ENCODE data around the gene DYRK1A.
A peak's percentile ranks its signal among the peaks of the same experiment; 100 is the strongest.

The DYRK1A gene

DNA sequence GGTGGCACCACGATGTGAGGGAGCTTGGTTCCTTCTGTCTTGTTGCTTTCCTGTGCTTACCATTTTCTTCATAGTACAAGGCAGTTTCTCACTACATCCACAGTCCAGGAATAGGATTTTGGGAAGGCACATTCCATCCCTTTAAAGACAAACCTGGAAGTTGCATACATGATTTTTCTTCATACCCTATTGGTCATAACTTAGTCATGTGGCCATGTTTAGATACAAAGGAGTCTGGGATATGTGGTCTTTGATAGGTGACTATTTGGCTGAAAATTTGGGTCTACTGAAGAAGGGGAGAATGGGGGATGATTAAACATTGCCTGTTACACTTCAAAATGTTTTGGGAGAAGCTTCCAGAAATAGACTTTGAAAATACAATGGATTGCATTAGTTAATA is 7.0 kb downstream of the DYRK1A start:
- Histone ChIP-seq H3K4me1 (ENCODE audit: control insufficient read depth, insufficient read depth, low read length, unreplicated experiment) (peaks cover 51% of the 10 kb centered on the region), H2AFZ (ENCODE audit: low read length, unreplicated experiment) (no peak overlapping the region), H3K36me3 (ENCODE audit: insufficient read depth, low read length) (no peaks in the 10 kb centered on the region), H3K27me3 (ENCODE audit: insufficient read depth, low read length) (no peaks in the 10 kb centered on the region), H3K79me2 (ENCODE audit: control insufficient read depth, insufficient read depth, low read length, unreplicated experiment) (peaks cover 98% of the 10 kb centered on the region), H3K4me3 (ENCODE audit: low read depth, low read length) (peak overlapping the region; percentile 40; the same call in 1 of the 2 replicates), H3K27ac (ENCODE audit: low read depth, low read length) (peak overlapping the region; percentile 67)

DNA sequence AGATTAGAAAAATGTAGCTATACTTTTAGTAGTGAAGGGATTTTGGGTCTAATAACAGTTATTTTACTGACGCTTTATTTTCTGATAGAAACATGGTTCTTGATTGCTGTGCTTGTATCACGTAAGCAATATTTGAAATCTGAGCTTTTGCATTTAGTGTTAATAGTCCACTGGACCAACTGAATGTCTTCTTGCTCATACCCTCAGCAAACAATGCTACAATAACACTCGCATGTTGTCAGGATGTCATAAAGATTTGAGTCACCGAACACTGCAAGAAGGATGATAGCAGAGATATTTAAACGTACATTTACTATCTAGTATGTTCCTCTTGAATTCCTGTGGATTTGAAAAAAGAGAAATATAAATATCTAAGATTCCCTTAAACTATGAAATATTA is 7.5 kb downstream of the DYRK1A start:
- Histone ChIP-seq H3K27me3 (ENCODE audit: insufficient read depth, low read length) (no peaks in the 10 kb centered on the region), H3K27ac (ENCODE audit: low read depth, low read length) (peak overlapping the region; percentile 67), H3K4me3 (ENCODE audit: low read depth, low read length) (no peak overlapping the region), H2AFZ (ENCODE audit: low read length, unreplicated experiment) (no peak overlapping the region), H3K36me3 (ENCODE audit: insufficient read depth, low read length) (no peaks in the 10 kb centered on the region), H3K4me1 (ENCODE audit: control insufficient read depth, insufficient read depth, low read length, unreplicated experiment) (peaks cover 50% of the 10 kb centered on the region), H3K79me2 (ENCODE audit: control insufficient read depth, insufficient read depth, low read length, unreplicated experiment) (peaks cover 98% of the 10 kb centered on the region)

DNA sequence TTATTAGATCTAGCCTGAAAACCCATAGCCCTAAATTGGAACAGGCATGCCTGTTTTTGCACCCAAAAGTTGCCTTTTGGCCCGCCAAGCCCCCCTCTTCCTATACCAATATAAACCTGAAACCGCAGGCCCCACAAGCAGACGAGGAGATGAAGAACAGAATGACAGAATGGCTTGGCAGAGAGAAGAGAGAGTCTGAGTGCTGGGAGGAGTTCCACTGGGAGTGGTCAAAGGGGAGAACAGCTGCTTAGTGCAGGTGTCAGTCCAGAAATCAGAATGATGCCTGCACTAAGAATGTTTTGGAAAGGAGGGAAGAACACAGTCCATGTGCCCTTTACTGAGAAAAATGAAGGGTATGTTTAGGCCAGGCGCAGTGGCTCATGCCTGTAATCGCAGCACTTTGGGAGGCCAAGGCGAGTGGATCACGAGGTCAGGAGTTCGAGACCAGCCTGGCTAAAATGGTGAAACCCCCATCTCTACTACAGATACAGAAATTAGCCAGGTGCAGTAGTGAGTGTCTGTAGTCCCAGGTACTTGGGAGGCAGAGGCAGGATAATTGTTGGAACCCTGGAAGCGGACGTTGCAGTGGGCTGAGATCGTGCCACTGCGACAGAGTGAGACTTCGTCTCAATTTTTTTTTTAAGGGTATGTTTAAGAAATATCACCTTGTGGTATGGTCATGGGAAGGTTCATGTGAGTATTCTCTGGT is 9.4 kb downstream of the DYRK1A start:
- H3K36me3 ChIP-seq (ENCODE audit: insufficient read depth, low read length), result no peaks in the 10 kb centered on the region
- H3K79me2 ChIP-seq (ENCODE audit: control insufficient read depth, insufficient read depth, low read length, unreplicated experiment), result peaks cover 98% of the 10 kb centered on the region
- no peaks in the 10 kb centered on the region for H3K27me3 ChIP-seq (ENCODE audit: insufficient read depth, low read length)
- peaks cover 38% of the 10 kb centered on the region for H3K4me1 ChIP-seq (ENCODE audit: control insufficient read depth, insufficient read depth, low read length, unreplicated experiment)
- no peak overlapping the region for H3K27ac ChIP-seq (ENCODE audit: low read depth, low read length)
- no peak overlapping the region for H2AFZ ChIP-seq (ENCODE audit: low read length, unreplicated experiment)
- H3K4me3 ChIP-seq (ENCODE audit: low read depth, low read length), result no peak overlapping the region

DNA sequence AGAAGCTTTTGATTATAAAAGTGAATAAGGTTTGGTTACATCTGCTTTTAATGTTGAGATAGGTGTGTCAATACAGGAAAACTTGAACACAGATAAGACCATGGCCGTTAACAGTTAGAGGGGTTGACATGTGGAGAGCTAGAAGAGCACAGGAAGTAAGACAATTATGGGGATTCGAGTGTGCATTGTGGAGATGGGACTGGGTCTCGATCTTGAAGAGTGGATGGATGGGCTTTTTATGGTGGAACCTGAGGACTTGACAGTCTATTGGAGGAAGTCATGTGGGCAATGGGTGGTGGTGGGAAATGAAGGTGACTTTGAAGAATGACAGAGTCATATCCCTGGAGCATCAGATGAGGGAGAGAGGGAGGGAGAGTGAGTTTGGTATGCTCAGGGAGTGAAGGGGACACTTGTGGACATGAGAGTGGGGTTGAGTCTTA is 12.1 kb downstream of the DYRK1A start:
- Histone ChIP-seq H3K36me3 (ENCODE audit: insufficient read depth, low read length) (0 out of 2 replicates have a peak, but pooled peaks cover 4% of the 10 kb centered on the region), H3K4me3 (ENCODE audit: low read depth, low read length) (no peak overlapping the region), H3K79me2 (ENCODE audit: control insufficient read depth, insufficient read depth, low read length, unreplicated experiment) (peaks cover 98% of the 10 kb centered on the region), H3K4me1 (ENCODE audit: control insufficient read depth, insufficient read depth, low read length, unreplicated experiment) (peaks cover 20% of the 10 kb centered on the region), H2AFZ (ENCODE audit: low read length, unreplicated experiment) (no peak overlapping the region), H3K27me3 (ENCODE audit: insufficient read depth, low read length) (no peaks in the 10 kb centered on the region), H3K27ac (ENCODE audit: low read depth, low read length) (no peak overlapping the region)

DNA sequence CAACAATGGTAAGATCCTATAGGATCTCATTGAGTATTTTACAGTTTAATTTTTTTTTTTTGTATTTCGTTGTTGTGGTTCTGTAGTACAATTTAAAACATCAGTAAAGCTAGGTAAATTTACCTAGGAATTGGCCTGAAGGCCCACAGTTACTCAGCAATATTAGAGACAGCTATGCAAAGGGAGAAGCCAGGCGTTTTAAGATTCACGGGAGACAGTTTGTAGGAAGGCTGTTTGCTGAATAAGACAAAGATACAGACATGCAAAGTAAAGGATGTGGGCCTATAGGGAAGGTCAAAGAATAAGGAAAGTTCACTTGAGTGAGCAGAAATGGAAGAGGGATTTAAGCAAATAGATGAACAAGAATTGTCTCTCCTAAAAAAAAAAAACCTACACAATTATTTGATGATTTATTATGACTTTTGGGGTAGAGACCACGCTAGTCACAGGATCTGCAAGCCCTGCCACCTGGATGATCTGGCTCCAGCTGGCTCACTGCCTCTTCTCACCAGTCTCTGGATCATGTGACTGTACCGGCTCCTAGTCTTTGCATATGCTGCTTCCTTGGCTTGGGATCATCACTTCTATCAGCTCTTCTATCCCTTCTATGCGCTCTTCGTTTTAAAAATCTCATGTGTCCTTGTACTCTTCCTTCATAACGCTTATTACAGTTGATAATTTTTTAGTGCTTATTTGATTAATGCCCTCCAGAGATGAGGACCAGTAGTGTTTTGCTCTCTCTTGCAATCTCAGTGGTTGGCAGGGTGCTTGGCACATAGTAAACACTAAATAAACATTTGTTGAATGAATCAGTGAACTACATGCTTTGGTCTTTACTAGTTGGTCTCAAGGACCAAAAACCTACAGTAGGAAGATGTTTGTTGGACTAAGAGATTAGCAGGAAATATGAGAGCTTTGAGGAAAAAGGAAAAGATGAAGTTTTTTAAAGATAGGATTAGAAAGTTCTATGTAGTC is 14.1 kb downstream of the DYRK1A start:
- Histone ChIP-seq H3K27ac (ENCODE audit: low read depth, low read length) (no peak overlapping the region), H3K4me1 (ENCODE audit: control insufficient read depth, insufficient read depth, low read length, unreplicated experiment) (peaks cover 5% of the 10 kb centered on the region), H2AFZ (ENCODE audit: low read length, unreplicated experiment) (no peak overlapping the region), H3K4me3 (ENCODE audit: low read depth, low read length) (no peak overlapping the region), H3K79me2 (ENCODE audit: control insufficient read depth, insufficient read depth, low read length, unreplicated experiment) (peaks cover 100% of the 10 kb centered on the region), H3K27me3 (ENCODE audit: insufficient read depth, low read length) (no peaks in the 10 kb centered on the region), H3K36me3 (ENCODE audit: insufficient read depth, low read length) (0 out of 2 replicates have a peak, but pooled peaks cover 4% of the 10 kb centered on the region)

DNA sequence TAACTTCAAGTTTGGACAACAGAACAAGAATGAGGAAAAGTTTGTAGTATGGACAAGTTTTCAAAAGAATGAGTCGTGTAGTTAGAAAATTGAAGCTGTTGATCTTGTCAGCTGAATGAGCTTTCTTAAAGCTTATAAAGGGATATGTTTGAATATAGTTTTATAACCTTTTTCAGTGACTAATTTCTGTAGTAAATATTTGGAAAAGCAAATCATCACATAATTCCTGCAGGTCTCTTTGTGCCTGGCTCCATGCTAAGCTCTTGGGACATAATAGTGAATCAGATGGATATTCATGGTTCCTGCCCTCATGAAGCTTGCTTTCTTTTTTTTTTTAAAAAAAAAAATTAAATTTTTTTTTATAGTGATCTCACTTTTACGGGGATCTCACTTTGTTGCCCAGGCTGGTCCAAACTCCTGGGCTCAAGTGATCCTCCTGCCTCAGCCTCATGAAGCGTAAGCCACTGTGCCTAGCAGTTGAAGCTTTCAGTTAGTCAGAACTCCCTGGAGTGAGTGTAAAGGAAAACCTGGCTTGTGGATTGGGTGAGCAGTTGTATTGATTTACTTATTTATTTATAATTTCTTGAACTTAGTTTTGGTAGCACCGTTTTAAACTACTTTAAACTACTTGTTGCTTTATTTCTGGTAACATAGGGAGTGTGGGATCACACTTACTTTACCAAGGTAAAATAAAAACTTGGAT is 15.5 kb downstream of the DYRK1A start:
- no peak overlapping the region for H2AFZ ChIP-seq (ENCODE audit: low read length, unreplicated experiment)
- H3K27ac ChIP-seq (ENCODE audit: low read depth, low read length), result no peak overlapping the region
- H3K4me1 ChIP-seq (ENCODE audit: control insufficient read depth, insufficient read depth, low read length, unreplicated experiment), result peaks cover 5% of the 10 kb centered on the region
- 0 out of 2 replicates have a peak, but pooled peaks cover 4% of the 10 kb centered on the region for H3K36me3 ChIP-seq (ENCODE audit: insufficient read depth, low read length)
- H3K27me3 ChIP-seq (ENCODE audit: insufficient read depth, low read length), result no peaks in the 10 kb centered on the region
- H3K79me2 ChIP-seq (ENCODE audit: control insufficient read depth, insufficient read depth, low read length, unreplicated experiment), result peaks cover 100% of the 10 kb centered on the region
- H3K4me3 ChIP-seq (ENCODE audit: low read depth, low read length), result no peak overlapping the region

DNA sequence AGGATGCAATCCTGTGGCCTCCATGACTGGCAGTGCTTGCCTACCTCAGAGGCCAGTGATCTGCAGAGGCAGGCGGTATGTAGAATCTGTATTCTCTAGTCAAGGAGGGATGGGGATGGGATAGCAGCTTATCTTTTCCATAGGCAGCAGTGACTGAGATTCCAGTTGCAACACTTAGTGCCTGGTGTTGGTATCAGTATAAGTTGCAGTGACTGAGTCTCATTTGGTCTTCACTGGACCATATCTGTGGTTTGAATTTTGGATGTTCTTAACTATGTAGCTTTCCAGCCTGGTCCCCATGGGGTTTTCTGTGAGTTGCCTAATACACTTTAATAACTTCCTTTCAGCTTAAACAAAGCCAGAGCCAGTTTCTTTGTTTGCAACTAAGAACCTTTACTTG is 16.5 kb downstream of the DYRK1A start:
- H2AFZ ChIP-seq (ENCODE audit: low read length, unreplicated experiment), result no peak overlapping the region
- no peak overlapping the region for H3K27ac ChIP-seq (ENCODE audit: low read depth, low read length)
- no peaks in the 10 kb centered on the region for H3K27me3 ChIP-seq (ENCODE audit: insufficient read depth, low read length)
- no peak overlapping the region for H3K4me3 ChIP-seq (ENCODE audit: low read depth, low read length)
- H3K36me3 ChIP-seq (ENCODE audit: insufficient read depth, low read length), result 0 out of 2 replicates have a peak, but pooled peaks cover 4% of the 10 kb centered on the region
- peaks cover 100% of the 10 kb centered on the region for H3K79me2 ChIP-seq (ENCODE audit: control insufficient read depth, insufficient read depth, low read length, unreplicated experiment)
- H3K4me1 ChIP-seq (ENCODE audit: control insufficient read depth, insufficient read depth, low read length, unreplicated experiment), result peaks cover 5% of the 10 kb centered on the region

DNA sequence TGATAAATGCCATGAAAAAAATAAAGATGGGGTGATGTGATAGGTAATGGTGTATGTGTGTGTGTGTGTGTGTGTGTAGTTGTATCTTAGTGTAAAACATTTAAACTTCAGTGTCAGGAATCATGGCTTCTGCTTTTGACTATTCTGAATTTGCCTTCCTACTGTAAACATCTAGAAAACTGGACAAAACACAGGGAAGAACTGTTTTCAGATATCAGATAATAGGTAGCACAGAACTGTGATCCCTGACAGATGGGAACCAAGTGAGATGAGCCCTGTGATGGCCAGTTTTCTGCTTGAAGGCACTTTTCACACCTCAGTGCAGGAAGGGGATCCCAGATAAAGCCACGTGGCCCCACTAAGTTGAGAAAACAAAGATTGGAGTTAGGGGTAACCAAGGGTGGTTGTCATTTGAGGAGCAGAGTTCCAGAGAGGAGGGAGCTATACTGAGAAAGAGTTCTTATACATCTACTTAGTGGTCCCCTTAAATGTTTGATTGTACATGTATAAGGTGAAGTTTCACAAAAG is 17.3 kb downstream of the DYRK1A start:
- Histone ChIP-seq H2AFZ (ENCODE audit: low read length, unreplicated experiment) (no peak overlapping the region), H3K27ac (ENCODE audit: low read depth, low read length) (no peak overlapping the region), H3K27me3 (ENCODE audit: insufficient read depth, low read length) (no peaks in the 10 kb centered on the region), H3K4me1 (ENCODE audit: control insufficient read depth, insufficient read depth, low read length, unreplicated experiment) (peaks cover 5% of the 10 kb centered on the region), H3K4me3 (ENCODE audit: low read depth, low read length) (no peak overlapping the region), H3K36me3 (ENCODE audit: insufficient read depth, low read length) (0 out of 2 replicates have a peak, but pooled peaks cover 4% of the 10 kb centered on the region), H3K79me2 (ENCODE audit: control insufficient read depth, insufficient read depth, low read length, unreplicated experiment) (peaks cover 97% of the 10 kb centered on the region)

DNA sequence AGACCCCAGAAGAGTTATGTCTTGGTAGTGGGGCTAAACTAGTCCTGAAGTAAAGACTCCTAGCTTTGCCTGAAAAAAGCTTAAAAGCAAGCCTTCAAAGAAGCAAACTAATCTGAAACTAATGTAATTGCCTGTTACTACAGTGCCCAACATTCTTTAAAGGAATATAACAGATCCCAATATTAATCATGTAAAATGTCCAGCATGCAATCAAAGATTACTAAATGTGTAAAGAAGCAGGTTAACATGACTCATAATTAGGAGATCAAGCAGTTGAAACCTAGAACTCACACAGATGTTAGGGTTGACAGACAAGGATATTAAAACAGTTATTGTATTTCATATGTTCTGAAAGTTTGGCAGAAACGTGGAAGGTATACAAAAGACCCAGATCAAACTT is 17.8 kb downstream of the DYRK1A start:
- Histone ChIP-seq H3K4me3 (ENCODE audit: low read depth, low read length) (no peak overlapping the region), H3K36me3 (ENCODE audit: insufficient read depth, low read length) (0 out of 2 replicates have a peak, but pooled peaks cover 4% of the 10 kb centered on the region), H3K4me1 (ENCODE audit: control insufficient read depth, insufficient read depth, low read length, unreplicated experiment) (peaks cover 7% of the 10 kb centered on the region), H3K27me3 (ENCODE audit: insufficient read depth, low read length) (no peaks in the 10 kb centered on the region), H3K79me2 (ENCODE audit: control insufficient read depth, insufficient read depth, low read length, unreplicated experiment) (peaks cover 96% of the 10 kb centered on the region), H3K27ac (ENCODE audit: low read depth, low read length) (no peak overlapping the region), H2AFZ (ENCODE audit: low read length, unreplicated experiment) (no peak overlapping the region)

DNA sequence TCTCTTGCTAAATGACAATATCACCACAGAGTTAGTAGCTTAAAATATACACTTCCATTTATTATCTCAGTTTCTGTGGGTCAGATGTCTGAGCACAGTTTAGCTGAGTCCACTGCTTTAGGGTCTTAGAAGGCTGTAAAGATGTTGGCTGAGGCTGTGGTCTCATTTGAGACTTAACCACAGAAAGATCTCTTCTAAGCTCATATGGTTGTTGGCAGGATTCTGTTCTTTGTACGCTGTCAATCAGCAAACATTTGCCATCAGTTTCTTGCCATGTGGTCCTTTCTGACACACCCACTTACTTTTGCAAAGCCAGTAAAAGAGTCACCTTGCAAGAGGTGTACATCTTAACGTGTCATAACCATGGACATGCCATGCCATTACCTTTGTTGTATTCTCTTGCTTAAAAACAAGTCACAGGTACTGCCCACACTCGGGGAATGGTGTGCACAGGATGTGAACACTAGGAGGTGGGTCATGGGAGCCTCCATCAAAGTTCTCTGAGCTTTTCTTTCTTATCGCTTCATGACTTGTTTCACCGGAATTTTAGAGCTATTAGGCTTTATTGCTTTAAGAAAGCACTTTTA is 18.7 kb downstream of the DYRK1A start:
- peaks cover 96% of the 10 kb centered on the region for H3K79me2 ChIP-seq (ENCODE audit: control insufficient read depth, insufficient read depth, low read length, unreplicated experiment)
- no peak overlapping the region for H3K4me3 ChIP-seq (ENCODE audit: low read depth, low read length)
- peaks cover 6% of the 10 kb centered on the region for H3K4me1 ChIP-seq (ENCODE audit: control insufficient read depth, insufficient read depth, low read length, unreplicated experiment)
- H2AFZ ChIP-seq (ENCODE audit: low read length, unreplicated experiment), result no peak overlapping the region
- no peaks in the 10 kb centered on the region for H3K27me3 ChIP-seq (ENCODE audit: insufficient read depth, low read length)
- 0 out of 2 replicates have a peak, but pooled peaks cover 4% of the 10 kb centered on the region for H3K36me3 ChIP-seq (ENCODE audit: insufficient read depth, low read length)
- H3K27ac ChIP-seq (ENCODE audit: low read depth, low read length), result no peak overlapping the region
